OCI-M2 (cell line): ENCODE data around the gene RAET1L.
"Not testable (repeated sequence)": the region's sequence is repeated elsewhere in the genome, so short reads cannot be mapped to it uniquely, and the experiment has no call there.

Experiments
- DNase-seq: peaks from one replicate; lab custom pipeline; 2025; ENCODE audit not compliant: unreplicated experiment; lab: John Stamatoyannopoulos, UW

Gene RAET1L

GRCh38 chr6:149991838-149992237, 33.5 kb downstream of the RAET1L start:
- no peak for DNase-seq

DNA sequence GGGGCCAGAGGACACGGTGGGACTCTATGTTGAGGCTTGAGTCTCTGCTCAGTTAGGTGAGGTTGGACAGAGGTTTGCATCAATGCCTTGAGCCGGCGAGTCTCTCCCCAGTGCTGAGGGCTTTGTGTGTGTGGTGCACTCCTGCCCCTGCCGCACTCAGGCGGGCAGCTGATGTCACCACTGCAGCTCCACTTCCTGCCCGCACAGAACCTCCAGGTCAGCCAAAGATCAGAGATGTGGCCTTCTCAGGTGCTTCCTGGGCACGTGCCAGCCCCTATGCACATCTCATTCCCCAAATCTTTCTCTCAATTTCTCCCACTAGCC, 33.9 kb downstream of the RAET1L start:
- DNase-seq: not testable (repeated sequence)

DNA sequence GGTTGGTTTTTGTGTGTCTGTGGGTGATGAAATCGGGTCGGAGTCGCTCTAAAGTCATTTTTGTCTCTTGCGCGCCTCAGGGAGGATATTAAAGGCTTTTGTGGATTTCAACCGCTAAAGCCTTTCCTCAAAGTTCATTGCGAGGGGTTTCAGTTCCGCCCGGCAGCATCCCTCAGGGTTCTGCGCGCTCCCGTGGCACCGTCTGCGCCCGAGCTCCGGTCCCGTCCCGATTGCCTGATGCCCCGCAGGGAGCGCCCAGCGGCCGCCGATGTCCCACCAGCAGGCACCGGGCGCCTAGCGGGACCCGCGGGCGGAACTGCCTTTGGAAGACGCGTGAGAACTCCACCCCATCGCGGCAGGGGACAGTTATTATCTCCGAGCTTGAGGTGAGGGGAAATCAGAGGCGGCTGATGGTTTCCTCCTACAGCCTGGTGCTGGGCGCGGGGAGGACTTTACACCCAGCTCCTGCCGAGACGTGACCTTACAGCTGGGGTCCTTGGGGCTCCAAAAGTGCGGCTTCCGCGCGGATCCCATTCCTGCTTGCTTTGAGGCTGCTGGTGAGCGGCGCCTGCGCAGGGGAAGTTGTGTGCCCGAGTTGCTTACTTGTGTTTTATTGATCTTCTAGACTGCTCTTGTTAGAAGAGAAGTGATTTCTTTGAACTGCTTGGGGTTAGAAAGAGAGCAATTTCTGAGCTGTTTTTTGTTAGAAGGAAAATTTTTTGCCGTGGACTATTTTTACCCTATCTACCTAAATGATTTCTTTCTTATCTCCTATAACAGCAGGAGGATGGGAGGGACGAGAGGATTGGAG, 34.5 kb downstream of the RAET1L start:
- DNase-seq: no peak

GRCh38 chr6:149990212-149990660, 35.1 kb downstream of the RAET1L start:
- DNase-seq: no peak

GRCh38 chr6:149988550-149989346, 36.6 kb downstream of the RAET1L start:
- no peak for DNase-seq

GRCh38 chr6:149987602-149988107, 37.7 kb downstream of the RAET1L start:
- no peak for DNase-seq

GRCh38 chr6:149985481-149985937, 39.8 kb downstream of the RAET1L start:
- DNase-seq: no peak

DNA sequence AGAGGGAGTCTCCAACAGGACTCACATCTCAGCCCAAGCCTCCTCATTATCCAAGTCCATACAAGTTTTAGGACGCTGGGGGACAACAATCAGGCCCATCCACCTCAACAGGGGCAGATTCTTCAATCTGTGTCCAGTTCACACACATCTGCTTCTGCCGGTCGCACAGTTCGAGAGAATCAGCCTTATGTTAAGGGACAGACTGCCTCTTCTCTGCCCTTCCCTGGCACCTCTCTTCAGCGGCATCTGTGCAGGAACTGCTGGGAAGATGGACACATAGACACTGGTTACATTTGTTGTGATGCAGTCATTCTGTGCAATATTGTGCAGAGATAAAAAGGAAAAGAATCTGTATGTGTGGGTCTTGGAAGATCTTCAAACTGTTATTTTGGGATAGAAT, 40.6 kb downstream of the RAET1L start:
- DNase-seq: no peak

DNA sequence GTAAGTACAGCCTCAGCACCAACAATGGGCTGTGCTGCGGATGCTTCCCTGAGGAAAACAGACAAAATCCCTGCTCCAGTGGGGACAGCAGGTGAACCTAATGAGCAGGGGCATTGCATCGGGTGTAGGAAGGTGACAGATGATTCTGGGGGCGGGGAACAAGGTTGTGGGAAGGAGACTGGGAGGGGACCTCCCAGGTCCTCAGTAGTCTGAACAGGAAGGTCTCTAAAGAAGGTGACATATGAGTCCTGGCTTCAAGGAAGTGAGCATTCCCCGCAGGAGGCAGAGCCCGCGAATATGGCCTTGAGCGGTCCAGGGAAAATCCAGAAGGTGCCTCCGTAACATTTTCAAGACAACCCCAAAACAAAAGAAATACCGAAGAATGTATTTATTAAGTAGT, 42.2 kb downstream of the RAET1L start:
- DNase-seq: no peak

DNA sequence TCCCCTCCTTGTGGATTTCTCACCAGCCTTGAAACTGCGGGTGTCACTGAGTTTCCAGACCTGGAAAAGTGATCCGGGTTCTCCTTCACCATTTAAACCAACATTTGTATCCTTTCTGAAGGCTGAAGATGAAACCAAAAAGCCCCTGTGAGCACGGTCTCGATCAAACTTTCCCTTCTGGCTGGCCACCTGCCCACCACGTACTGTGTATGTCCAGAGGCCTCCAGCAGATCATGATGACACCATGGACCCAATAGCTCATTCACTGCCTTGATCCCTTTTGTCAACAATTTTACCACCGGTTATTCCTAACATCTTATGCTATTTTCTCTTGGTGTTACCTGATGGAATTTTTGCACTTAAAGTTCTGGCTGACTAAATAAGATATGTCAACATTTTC, 46.0 kb downstream of the RAET1L start:
- DNase-seq: no peak

GRCh38 chr6:149978610-149979009, 46.7 kb downstream of the RAET1L start:
- DNase-seq: no peak

GRCh38 chr6:149977221-149977620, 48.1 kb downstream of the RAET1L start:
- no peak for DNase-seq

DNA sequence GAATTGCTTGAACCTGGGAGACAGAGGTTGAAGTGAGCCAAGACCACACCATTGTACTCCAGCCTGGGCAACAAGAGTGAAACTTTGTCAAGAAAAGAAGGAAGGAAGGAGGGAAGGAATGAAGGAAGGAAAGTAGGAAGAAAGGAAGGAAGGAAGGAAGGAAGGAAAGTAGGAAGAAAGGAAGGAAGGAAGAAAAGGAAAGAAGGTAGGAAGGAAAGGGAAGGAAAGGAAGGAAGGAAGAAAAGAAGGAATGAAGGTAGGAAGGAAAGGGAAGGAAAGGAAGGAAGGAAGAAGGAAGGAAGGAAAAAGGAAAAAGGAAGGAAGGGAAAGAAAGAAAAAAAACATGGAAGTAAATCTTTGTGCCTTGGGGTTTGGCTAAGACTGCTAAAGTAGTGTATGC, 49.9 kb downstream of the RAET1L start:
- no peak for DNase-seq

- no peak for DNase-seq
These were observed 50.5 kb downstream of the RAET1L start for GRCh38 chr6:149974825-149975224.

DNA sequence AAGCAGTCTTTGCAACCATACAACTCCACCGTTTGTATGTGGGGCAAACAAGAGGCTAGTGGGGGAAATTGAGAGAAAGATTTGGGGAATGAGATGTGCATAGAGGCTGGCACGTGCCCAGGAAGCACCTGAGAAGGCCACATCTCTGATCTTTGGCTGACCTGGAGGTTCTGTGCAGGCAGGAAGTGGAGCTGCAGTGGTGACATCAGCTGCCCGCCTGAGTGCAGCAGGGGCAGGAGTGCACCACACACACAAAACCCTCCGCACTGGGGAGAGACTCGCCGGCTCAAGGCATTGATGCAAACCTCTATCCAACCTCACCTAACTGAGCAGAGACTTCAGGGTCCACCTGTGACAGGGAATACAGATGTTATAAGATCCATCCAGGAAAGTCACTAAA, 50.9 kb downstream of the RAET1L start:
- DNase-seq: not testable (repeated sequence)

GRCh38 chr6:149969635-149970034, 55.7 kb downstream of the RAET1L start:
- DNase-seq: no peak

GRCh38 chr6:149968909-149969308, 56.4 kb downstream of the RAET1L start:
- not testable (repeated sequence) for DNase-seq
